ENCODE results near the gene ZGLP1. TPM values are rescaled to one million over a fixed set of nuclear protein-coding genes. Genes with fewer than 3 reads are reported as not detected.
A peak's percentile ranks its signal among the peaks of the same experiment; 100 is the strongest.

ZGLP1 gene
- total RNA-seq, 1 experiment from 2014 or later: 1.3 TPM

- Histone ChIP-seq H3K4me3 (ENCODE audit: low read depth in 2 of 2, low read length in 2 of 2) (no peak overlapping the region), H3K9me3 (ENCODE audit: control insufficient read depth, insufficient read depth, low read depth, low read length) (no peaks in the 10 kb centered on the region), H3K27ac (ENCODE audit: low read length) (no peak overlapping the region), H3K27me3 (ENCODE audit: control insufficient read depth, insufficient read depth, low read length) (no peaks in the 10 kb centered on the region), H3K36me3 (ENCODE audit: control insufficient read depth, insufficient read depth, low read length) (no peaks in the 10 kb centered on the region), H3K4me1 (ENCODE audit: control insufficient read depth, insufficient read depth, low read length) (peaks cover 6% of the 10 kb centered on the region; the same call in 1 of the 2 replicates)
- ATAC-seq: peak; percentile 58
- intact Hi-C loops (cut with micrococcal nuclease; ENCODE audit: unreplicated experiment) (no loop called here), in situ Hi-C loops (cut with HindIII; ENCODE audit: low pct_unique_long_range_greater_than_20kb, low sequenced_read_pairs) (no loop called here)
- ChIA-PET POLR2A (interaction anchor here (0.6 to 1.3 kb wide), 3 partner anchors 26 to 61 kb away, joined by 3 to 6 read pairs (median 3); no protein-coding TSS in a partner anchor), CTCF (interaction anchor here (1.8 kb wide), 2 partner anchors 129 to 132 kb away, joined by 5 to 13 read pairs; no protein-coding TSS in a partner anchor)
- no peak for TF ChIP-seq SIN3A (IDR thresholded peaks at IDR 0.05; ENCODE audit: borderline replicate concordance, insufficient read depth, low read depth, low read length)
- no peak for TF ChIP-seq REST (IDR thresholded peaks at IDR 0.05; ENCODE audit: insufficient read depth in 1 of 2, low read depth in 2 of 2, low read length in 1 of 2)
- TF ChIP-seq TCF7L2 (IDR thresholded peaks at IDR 0.05; ENCODE audit: low read depth, low read length): no peak
- no peak for TF ChIP-seq POLR2AphosphoS5 (IDR thresholded peaks at IDR 0.05; ENCODE audit: low read depth, low read length)
- no peak for TF ChIP-seq CTCF (IDR thresholded peaks at IDR 0.05)
- BruUV-seq (replicated peaks): no TSS peak
- DNase-seq (ENCODE audit: low read depth, low spot score): no peak
Observed at GRCh38 chr19:10260141-10260584, 49.5 kb downstream of the ZGLP1 start.

- intact Hi-C loops (cut with micrococcal nuclease; ENCODE audit: unreplicated experiment): loop anchor here (5.0 kb wide), 1 partner anchor 128 kb away; no protein-coding TSS in a partner anchor
- peak; percentile 75 for ATAC-seq
- TF ChIP-seq CTCF (IDR thresholded peaks at IDR 0.05) (peak; percentile 81; the same call in 1 of the 2 replicates), TCF7L2 (IDR thresholded peaks at IDR 0.05; ENCODE audit: low read depth, low read length) (no peak), POLR2AphosphoS5 (IDR thresholded peaks at IDR 0.05; ENCODE audit: low read depth, low read length) (no peak)
- Histone ChIP-seq H3K4me3 (ENCODE audit: low read depth in 2 of 2, low read length in 2 of 2) (no peak overlapping the region), H3K4me1 (ENCODE audit: control insufficient read depth, insufficient read depth, low read length) (peaks cover 6% of the 10 kb centered on the region; the same call in 1 of the 2 replicates), H3K27me3 (ENCODE audit: control insufficient read depth, insufficient read depth, low read length) (no peaks in the 10 kb centered on the region), H3K36me3 (ENCODE audit: control insufficient read depth, insufficient read depth, low read length) (no peaks in the 10 kb centered on the region), H3K27ac (ENCODE audit: low read length) (no peak overlapping the region), H3K9me3 (ENCODE audit: control insufficient read depth, insufficient read depth, low read depth, low read length) (no peaks in the 10 kb centered on the region)
- BruUV-seq (replicated peaks): no TSS peak
- in situ Hi-C loops (cut with HindIII; ENCODE audit: low pct_unique_long_range_greater_than_20kb, low sequenced_read_pairs): no loop called here
- ChIA-PET CTCF (interaction anchor here (0.6 to 1.8 kb wide), 12 partner anchors 10 to 226 kb away, joined by 3 to 13 read pairs (median 4); partner anchors contain the start of genes ICAM1 and ICAM5), POLR2A (interaction anchor here (0.6 to 1.3 kb wide), 5 partner anchors 27 to 129 kb away, joined by 3 to 6 read pairs (median 3); partner anchors contain the start of gene TYK2)
- peak; percentile 46 for DNase-seq (ENCODE audit: low read depth, low spot score)
Observed at GRCh38 chr19:10259162-10259905, 50.3 kb downstream of the ZGLP1 start.

Data from Panc1 (cell line).